ENCODE measurements around the gene GALM.
"Not testable (repeated sequence)": the region's sequence is repeated elsewhere in the genome, so short reads cannot be mapped to it uniquely, and the experiment has no call there.

GALM gene

DNA sequence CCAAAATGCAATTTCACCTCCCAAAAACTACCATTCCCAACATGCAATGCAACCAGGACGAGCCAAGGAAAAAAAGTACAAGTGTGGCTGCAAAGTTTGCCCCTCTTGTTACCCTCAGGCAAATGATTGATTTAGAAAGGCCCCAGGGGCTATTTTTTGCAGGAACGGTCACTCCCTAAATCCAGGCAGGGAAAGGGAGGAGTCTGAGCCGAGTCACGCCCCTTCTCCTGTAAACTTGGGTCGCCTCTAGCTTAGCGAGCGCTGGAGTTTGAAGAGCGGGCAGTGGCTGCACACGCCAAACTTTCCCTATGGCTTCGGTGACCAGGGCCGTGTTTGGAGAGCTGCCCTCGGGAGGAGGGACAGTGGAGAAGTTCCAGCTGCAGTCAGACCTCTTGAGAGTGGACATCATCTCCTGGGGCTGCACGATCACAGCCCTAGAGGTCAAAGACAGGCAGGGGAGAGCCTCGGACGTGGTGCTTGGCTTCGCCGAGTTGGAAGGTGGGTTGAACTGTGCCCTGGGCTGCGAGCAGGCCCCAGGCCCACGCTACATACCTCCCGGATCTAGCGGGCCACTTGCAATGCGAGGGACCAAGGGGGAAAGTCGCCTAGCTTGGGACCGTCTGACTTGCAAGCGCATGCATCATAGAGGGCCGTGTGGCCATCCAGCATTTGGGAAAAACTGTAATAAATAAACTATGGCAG, at the start of gene GALM:
Gene GALM, plus strand, starts transcription at position 261 of the 702 bp plus-strand sequence. Its CDS starts 48 bp downstream, at position 309.
- DNase-seq (ENCODE audit: low read depth in 2 of 2): no peak

DNA sequence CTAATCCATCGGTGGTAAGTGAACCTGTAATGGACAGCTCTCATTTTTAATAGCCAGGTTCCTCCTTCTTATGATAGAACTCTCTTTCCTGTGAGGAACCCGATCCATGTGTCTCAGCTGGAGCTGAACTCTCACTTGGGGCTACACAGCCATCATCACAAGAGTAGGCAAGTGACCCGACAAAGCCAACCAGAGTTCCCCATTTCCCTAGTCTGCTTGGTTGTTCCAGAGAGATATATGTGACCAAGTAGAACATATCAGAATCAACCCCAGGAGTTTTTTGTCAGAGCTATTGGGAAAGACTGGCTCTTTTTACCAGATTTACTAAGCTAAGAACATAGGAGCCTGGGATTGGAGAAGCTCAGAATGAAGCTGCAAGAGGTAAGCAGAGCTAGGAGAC, 48.6 kb upstream of the GALM start:
- no peak for DNase-seq (ENCODE audit: low read depth in 2 of 2)

DNA sequence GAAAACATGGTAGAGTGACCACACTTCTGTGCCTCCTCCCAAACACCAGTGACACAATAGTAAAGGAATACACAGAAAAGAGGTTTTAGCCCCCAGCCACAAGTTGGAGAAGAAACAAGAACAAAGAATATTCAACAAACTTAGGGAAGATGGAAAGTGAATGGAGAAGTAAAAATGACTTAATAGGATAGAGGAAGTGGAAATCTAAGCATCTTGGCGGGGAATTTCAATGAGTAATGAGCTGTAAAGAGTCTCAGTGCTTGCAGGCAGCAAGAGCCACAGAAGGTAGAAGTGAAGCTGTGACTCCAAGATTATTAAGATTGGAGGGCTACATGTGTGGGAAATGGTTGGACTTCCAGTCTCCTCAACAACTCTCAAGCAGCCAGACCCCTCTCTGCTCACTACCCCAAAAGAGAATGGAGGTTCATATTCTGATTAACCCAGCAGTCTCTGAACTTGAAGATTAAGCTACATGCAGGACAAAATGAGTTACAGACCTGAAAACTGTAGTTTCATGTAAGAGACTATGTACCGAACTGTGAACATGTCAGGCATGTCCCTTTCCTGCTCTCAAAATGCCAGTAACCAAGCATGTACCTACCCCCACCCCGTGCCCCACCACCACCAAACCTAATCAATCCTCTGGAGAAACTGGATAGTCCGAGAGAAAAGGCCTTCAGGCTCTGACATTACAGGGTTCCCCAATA, 46.3 kb upstream of the GALM start:
- no peak for DNase-seq (ENCODE audit: low read depth in 2 of 2)

DNA sequence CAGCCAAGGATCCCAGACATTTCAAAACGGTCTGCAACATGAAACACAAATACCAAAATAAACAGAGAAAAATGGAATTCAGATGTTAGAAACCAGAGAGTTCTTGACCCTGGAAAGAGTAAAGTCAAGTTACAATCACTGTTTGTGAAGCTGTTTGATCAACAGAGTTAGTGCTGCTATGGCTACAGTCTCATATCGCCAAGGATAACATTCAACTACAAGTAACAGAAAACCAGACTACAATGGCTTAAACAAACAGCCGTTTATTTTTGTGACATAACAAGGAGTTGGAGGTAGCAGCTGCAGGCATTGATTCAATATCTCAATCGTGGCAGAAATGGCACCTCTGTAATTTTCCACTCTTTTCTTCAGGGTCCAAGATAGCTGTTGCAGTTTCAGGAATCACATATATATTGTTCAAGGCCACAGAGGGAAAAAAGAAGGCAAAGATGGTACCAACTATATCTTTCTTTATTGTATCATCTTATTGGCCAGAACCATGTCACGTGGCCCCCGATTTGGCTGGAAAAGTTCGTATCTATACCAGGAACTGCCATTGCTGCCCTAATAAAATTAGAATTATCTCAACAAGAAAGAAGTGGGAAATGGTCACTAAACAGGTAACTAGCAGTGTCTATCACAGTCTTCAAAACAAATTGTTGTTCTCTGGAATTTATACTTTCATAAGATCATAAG, 45.5 kb upstream of the GALM start:
- DNase-seq (ENCODE audit: low read depth in 2 of 2): no peak

DNA sequence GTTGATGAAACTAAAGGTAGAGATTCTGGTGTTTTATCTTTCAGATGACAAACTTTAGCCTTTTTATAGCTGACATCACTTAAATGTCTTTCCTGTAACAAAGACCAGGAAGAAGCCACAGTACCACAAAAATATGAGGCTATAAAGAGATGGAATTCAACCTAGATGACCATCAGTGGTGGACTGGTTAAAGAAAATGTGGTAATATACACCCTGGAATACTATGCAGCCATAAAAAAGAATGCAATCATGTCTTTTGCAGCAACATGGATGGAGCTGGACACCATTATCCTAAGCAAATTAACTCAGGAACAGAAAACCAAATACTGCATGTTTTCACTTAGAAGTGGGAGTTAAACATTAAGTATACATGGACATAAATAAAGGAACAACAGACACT, 44.9 kb upstream of the GALM start:
- no peak for DNase-seq (ENCODE audit: low read depth in 2 of 2)

DNA sequence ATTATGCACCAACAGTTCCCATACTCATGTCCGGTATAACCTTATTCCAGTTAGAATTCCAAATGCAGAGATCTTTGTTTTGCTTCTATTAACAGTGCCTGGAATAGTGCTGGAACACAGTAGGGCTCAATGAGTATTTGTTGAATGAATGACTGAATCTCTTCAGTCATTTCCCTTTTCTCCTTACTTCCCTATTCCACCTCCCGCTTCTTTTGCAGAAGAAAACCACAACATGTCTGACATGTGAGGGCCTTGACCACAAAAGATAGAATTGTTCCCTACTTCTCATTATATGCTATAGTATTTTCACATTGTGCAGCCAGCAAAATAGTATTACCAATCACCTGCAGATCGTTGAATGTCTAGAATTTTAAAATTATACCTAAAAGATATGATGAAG, 43.7 kb upstream of the GALM start:
- no peak for DNase-seq (ENCODE audit: low read depth in 2 of 2)

DNA sequence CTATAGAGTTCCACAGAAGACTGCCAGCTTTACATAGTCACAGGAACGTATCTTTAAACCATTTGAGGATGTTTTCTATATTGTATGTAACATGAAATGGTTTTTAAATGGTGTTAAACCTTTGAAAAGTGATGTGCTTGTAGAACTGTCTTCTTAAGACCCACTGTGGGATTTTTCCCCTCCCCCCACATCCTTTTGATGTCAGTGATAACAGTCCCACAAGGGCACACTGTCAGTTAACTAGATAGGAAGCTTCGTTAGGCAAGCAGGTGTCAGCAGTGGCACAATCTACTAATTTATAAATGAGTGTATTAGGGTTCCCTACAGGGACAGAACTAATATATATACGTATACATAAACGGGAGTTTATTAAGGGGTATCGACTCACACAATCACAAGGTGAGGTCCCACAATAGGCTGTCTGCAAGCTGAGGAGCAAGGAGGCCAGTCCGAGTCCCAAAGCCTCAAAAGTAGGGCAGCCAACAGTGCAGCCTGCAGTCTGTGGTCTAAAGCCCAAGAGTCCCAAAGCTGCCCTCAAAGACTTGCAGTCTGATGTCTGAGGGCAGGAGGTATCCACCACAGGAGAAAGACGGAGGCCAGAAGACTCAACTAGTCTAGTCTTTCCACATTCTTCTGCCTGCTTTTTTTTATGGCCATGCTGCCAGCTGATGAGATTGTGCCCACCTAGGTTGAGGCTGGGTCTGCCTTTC, 39.4 kb upstream of the GALM start:
- DNase-seq (ENCODE audit: low read depth in 2 of 2): no peak

DNA sequence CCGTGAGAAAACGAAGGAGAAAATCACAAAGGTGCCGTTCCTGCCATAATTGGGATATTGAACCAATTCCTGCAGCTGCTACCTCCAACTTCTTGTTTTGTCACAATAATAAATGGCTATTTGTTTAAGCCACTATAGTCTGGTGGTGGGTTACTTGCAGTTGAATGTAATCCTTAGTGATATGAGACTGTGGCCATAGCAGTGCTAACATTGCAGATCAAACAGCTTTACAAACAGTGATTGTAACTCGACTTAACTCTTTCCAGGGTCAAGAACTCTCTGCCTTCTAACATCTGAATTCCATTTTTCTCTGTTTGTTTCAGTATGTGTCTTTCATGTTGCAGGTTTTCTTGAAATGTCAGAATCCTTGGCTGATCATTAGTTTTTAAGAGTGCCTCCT, 38.5 kb upstream of the GALM start:
- no peak for DNase-seq (ENCODE audit: low read depth in 2 of 2)

DNA sequence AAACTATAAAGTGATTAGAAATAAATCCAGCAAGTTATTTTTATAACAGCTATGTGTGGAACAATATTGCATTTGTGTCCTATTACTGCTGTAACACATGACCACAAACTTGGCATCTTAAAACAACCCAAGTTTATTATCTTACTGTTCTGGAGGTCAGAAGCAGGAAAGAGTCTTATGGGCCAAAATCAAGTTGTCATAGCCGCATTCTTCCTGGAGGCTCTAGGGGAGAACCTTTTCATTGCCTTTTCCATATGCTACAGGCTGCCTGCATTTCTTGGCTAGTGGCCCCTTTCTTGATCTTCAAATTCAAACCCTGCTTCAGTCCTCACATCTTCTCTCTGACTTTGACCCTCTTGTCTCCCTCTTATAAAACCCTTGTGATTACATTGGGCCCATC, 36.2 kb upstream of the GALM start:
- DNase-seq (ENCODE audit: low read depth in 2 of 2): no peak

DNA sequence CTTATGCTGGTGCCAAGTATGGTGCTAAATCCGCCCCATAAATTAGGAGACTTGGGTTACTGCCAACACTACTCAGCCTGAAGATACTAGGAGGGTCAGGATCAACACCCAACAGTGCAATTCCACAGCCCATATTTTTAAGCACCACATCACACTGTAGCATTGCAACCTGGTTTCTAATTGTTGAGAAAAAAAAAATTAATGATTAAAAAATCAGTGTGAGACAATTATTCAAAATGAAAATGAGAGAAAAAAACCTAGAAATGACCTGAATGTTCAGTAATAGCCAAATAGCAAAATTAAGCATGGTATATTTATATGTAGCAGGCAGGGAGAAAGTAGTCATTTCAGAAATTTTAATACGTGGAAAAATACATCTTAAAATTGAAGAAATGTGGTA, 33.9 kb upstream of the GALM start:
- DNase-seq (ENCODE audit: low read depth in 2 of 2): no peak

DNA sequence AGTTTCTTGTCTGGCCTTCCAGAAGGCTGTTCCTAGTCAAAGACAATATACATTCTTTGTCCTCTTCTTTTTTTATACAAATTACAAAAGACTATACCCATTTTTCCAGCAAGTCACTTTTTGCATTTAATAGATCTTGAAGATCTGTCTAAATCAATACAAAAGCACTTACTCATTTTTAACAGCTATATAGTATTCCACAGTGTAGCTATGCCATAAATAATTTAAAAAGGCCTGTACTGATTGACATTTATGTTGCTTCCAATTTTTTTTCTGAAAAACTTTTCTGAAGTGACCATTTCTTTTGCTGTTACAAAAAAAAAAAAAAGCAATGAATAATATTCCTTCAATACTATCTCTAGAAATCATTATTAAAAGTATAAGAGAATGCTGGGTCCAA, 32.9 kb upstream of the GALM start:
- DNase-seq (ENCODE audit: low read depth in 2 of 2): no peak

DNA sequence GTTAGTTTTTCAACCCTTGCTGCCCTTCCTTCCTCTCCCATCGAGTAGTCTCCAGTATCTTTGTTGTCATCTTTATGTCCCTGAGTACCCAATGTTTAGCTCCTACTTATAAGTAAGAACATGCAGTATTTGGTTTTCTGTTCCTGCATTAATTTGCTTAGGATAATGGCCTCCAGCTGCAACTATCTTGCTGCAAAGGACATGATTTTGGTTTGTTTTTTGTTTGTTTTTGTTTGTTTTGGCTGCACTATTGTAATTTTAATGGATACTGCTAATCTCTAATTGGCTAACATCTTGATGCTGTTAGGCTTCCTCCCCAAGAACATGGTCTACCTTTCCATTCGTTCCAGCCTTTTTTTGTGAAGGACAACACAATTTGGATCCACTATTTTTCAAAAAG, 32.0 kb upstream of the GALM start:
- DNase-seq (ENCODE audit: low read depth in 2 of 2): no peak

DNA sequence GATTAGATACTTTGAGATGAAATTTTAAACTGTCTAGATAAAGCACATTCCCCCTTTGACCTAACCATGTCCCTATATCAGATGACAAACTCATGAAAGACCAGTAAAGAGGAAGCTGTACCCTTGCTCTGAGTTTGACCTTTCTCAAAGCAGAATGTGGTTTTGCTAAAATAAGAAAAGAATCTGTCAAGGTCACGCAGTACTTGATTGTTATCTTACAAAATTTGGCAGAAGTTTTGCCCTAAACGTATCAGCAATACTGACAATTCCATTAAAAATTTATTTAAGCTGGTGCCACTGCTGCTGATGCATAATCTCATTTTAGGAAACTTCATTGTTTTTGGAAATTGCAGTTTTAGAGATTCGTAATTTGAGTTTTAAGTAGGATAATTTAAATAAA, 31.2 kb upstream of the GALM start:
- no peak for DNase-seq (ENCODE audit: low read depth in 2 of 2)

DNA sequence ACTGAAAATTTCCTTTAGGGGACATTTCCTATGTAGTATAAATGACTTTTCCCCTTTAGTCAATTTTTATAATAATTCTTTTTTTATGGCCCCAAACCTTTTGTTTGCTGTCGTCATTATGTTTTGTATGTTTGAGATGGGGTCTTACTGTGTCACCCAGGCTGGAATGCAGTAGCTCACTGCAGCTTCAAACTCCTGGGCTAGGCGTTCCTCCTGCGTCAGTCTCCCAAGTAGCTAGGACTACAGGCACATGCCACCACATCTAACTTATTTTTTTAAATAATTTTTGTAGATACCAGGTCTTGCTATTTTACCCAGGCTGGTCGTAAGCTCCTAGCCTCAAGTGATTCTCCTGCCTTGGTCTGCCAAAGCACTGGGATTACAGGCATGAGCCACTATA, 30.8 kb upstream of the GALM start:
- DNase-seq (ENCODE audit: low read depth in 2 of 2): no peak

DNA sequence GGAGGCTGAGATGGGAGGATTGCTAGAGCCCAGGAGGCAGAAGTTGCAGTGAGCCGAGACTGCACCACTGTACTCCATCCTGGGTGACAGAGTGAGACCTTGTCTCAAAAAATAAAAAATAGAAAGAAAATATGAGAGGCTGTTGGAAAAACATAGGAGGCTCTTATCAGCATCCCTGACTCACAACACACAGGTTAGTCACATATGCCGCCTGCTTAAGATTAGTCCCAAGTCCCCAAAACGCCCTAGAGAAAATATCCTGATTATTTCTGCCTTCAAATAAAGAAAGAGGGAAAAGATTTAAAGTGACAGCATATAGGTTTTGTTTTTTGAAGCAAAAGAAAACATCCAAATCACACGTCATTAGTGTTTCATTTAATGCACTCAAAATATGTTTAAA, 29.8 kb upstream of the GALM start:
- no peak for DNase-seq (ENCODE audit: low read depth in 2 of 2)

DNA sequence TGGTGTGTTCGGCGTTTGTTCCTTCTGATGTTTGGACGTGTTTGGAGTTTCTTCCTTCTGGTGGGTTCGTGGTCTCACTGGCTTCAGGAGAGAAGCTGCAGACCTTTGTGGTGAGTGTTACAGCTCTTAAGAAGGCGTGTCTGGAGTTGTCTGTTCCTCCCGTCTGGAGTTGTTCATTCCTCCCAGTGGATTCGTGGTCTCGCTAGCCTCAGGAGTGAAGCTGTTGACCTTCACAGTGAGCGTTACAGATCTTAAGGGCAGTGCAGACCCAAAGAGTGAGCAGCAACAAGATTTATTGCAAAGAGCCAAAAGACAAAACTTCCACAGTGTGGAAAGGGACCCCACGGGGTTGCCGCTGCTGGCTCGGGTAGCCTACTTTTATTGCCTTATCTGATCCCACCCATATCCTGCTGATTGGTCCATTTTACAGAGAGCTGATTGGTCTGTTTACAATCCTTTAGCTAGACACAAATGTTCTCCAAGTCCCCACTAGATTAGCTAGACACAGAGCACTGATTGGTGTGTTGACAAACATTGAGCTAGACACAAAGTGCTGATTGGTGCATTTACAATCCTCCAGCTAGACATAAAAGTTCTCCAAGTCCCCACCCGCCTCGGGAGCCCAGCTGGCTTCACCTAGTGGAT, 23.4 kb upstream of the GALM start:
- DNase-seq (ENCODE audit: low read depth in 2 of 2): not testable (repeated sequence)

DNA sequence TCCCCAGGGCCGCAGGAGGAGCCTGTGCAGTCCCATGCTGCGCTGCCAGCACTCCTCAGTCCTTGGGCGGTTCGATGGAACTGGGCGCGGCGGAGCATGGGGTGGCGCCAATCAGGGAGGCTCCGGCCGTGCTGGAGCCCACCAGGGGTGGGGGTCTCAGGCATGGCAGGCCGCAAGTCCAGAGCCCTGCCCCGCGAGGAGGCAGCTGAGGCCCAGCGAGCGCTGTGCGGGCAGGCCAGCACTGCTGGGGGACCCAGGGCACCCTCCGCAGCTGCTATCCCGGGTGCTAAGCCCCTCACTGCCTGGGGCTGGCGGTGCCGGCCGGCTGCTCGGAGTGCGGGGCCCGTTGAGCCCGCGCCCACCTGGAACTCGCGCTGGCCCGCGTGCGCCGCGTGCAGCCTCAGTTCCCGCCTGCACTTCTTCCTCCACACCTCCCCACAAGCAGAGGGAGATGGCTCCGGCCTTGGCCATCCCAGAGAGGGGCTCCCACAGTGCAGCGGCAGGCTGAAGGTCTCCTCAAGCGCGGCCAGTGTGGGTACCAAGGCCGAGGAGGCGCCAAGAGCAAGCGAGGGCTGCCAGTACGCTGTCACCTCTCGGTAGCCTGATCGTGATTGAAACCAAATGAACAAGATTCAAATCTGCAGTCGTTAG, 22.8 kb upstream of the GALM start:
- DNase-seq (ENCODE audit: low read depth in 2 of 2): no peak

DNA sequence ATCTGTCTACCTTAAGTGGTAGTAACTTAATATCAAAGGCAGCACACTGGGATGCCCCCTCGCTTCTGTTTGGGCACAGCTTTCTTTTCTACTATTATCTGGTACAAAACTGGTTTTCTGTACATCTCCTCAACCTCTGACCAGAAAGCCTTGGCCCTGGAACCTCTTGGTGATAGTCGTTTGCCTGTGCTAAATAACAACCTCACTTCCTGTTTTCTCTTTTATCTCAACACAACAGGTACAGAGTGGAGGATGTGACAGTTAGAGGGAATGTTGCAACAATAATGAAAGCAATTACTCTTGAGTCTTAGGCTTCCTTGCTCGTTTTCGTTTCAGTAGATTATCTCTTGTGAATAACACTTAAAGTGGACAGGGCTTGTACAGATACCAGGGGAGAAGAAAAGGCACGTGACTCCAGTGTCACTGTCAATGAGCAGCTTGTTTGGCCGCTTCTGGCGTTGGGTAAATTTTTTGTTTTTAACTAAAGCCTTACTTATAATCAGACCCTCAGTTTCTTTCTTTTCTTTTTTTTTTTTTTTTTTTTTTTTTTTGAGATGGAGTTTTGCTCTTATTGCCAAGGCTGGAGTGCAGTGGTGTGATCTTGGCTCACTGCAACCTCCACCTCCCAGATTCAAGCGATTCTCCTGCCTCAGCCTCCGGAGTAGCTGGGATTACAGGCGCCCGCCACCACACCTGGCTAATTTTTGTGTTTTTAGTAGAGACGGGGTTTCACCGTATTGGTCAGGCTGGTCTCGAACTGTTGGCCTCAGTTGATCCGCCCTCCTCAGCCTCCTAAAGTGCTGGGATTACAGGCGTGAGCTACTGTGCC, 22.0 kb upstream of the GALM start:
- DNase-seq (ENCODE audit: low read depth in 2 of 2): not testable (repeated sequence)

DNA sequence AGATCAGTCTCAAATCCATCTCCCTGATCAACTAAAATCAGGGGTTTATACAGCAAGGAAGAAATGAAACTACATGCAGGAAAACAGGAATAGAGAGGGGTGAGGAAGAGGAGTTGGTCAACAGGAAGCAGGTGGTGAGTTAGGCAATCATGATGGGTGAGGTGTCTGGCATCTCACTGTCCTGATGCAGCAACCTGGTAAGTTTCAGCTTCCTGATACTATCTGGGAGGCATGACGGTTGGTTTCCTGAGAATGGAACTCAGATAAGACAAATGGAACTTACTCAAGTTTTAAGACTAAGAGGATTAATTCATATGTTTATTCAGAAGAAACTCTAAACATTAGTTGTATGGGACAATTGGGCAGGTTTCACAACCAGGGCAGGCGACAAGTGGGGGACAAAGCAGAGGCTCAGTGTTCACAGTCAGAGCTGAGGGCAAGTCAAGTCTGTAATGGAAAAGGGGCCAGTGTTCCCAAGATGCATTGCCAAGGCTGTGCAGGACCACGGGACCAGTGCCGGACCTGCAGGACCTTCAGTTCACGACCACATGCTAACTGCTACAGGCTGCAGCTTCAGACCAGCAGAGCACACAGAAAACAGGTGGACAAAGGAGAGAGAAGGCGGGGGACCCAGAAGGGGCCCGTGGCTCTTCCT, 17.7 kb upstream of the GALM start:
- DNase-seq (ENCODE audit: low read depth in 2 of 2): no peak

DNA sequence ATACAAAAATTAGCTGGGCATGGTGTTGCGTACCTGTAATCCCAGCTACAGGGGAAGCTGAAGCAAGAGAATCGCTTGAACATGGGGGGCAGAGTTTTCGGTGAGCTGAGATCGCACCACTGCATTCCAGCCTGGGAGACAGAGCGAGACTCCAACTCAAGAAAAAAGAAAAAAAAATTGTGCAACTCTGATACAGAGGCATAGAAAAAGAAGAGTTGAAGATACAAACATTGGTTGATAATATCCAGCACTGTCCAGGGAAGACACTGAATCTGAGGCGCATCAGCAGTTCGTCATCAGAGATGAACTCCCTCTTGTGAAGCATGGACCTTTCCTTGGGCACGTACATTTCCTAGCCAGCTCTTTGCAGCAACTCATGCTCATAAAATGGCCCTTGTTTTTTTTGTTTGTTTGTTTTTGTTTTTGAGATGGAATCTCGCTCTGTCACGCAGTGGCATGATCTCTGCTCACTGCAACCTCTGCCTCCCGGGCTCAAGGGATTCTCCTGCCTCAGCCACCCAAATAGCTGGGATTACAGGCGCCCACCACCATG, 16.7 kb upstream of the GALM start:
- DNase-seq (ENCODE audit: low read depth in 2 of 2): no peak

All from stimulated activated CD8-positive, alpha-beta memory T cell treated with anti-CD3 and anti-CD28 coated beads, Interleukin-15, amount 100 ng/mL, for 4 hours (primary cell).